Lower leg skin (tissue), 4 donors: ENCODE data around the gene FRY. TPM values are rescaled to one million over a fixed set of nuclear protein-coding genes. Genes with fewer than 3 reads are reported as not detected.

ENCODE experiments used
- DNase-seq, 2 donors: peaks; one replicate each; pipeline ENCODE4 v3.0.0-alpha.2; 2019; ENCODE audit warnings: low spot score in 2 of 2
- H3K4me3 ChIP-seq: fragments of 200-600 bp; sonication (generic); 2 replicates; pipeline ENCODE4 v1.5.1; 2017; ENCODE audit warnings: mild to moderate bottlenecking, low read depth; ENCODE audit not compliant: poor library complexity, severe bottlenecking
- CTCF ChIP-seq, 3 donors: fragments of 450-650 bp; IDR thresholded peaks; one replicate each; pipeline ENCODE4 v1.5.1; 2016; ENCODE audit warnings: antibody characterized with exemption in 3 of 3, mild to moderate bottlenecking in 3 of 3, moderate library complexity in 2 of 3
- POLR2A ChIP-seq, 2 donors: fragments of 450-650 bp; IDR thresholded peaks; one replicate each; pipeline ENCODE4 v1.6.1; 2016 to 2017; ENCODE audit warnings: antibody characterized with exemption in 2 of 2, mild to moderate bottlenecking in 1 of 2, moderate library complexity in 1 of 2
- WGBS, 2 donors: methylation state at CpG; one replicate each; pipeline ENCODE4 v1.1.5; 2018; 5-methylcytosine and 5-hydroxymethylcytosine counted together
- intact Hi-C: fragments of 100-400 bp; cut with DNase I; formaldehyde crosslinking; loops from one replicate; pipeline ENCODE4 v1.15.0; 2023; ENCODE audit warnings: low total_unique reads
- total RNA-seq, 4 donors: library from RNA; depleted of rRNA; stranded (reverse); fragments of >200 nt; gene quantifications; one replicate each; pipeline ENCODE4 v1.1.0, GENCODE V29; 2016

The FRY gene
- total RNA-seq, 4 donors from 2014 or later: 24.9 to 39.6 (median 35.9) TPM

GRCh38 chr13:32164622-32165268 lies 133.2 kb downstream of the FRY start:
- intact Hi-C loops: no loop called here
- no peak overlapping the region for H3K4me3 ChIP-seq
- TF ChIP-seq POLR2A (IDR thresholded peaks at IDR 0.05): no peak
- TF ChIP-seq CTCF (IDR thresholded peaks at IDR 0.05): no peak
- no peak for DNase-seq
- 69 to 78% methylated on average over 4 of the region's 4 CpGs for WGBS, 2 donors

- intact Hi-C loops: no loop called here
- TF ChIP-seq POLR2A (IDR thresholded peaks at IDR 0.05) (no peak), CTCF (IDR thresholded peaks at IDR 0.05) (no peak)
- DNase-seq: no peak
Observed at GRCh38 chr13:32165796-32166195, 134.2 kb downstream of the FRY start.

GRCh38 chr13:32168131-32168530 lies 136.6 kb downstream of the FRY start:
- DNase-seq: no peak
- H3K4me3 ChIP-seq: no peak overlapping the region
- WGBS, 2 donors: 88 to 90% methylated on average over 1 of the region's 1 CpG
- intact Hi-C loops: no loop called here
- TF ChIP-seq CTCF (IDR thresholded peaks at IDR 0.05) (no peak), POLR2A (IDR thresholded peaks at IDR 0.05) (no peak)

More at GRCh38 chr13:32165796-32166195, 134.2 kb downstream of the FRY start:
- H3K4me3 ChIP-seq: no peak overlapping the region
- 58 to 62% methylated on average over 5 of the region's 5 CpGs for WGBS, 2 donors

GRCh38 chr13:32170841-32171240 lies 139.3 kb downstream of the FRY start:
- WGBS, 2 donors: 93 to 94% methylated on average over 4 of the region's 4 CpGs
- no peak for TF ChIP-seq CTCF (IDR thresholded peaks at IDR 0.05)
- TF ChIP-seq POLR2A (IDR thresholded peaks at IDR 0.05): no peak
- H3K4me3 ChIP-seq: no peak overlapping the region
- intact Hi-C loops: no loop called here
- DNase-seq: no peak

GRCh38 chr13:32173881-32174280 lies 142.3 kb downstream of the FRY start:
- intact Hi-C loops: no loop called here
- TF ChIP-seq POLR2A (IDR thresholded peaks at IDR 0.05): no peak
- no peak for TF ChIP-seq CTCF (IDR thresholded peaks at IDR 0.05)
- no peak overlapping the region for H3K4me3 ChIP-seq
- 85 to 91% methylated on average over 1 of the region's 1 CpG for WGBS, 2 donors
- DNase-seq: no peak

- no peak for TF ChIP-seq CTCF (IDR thresholded peaks at IDR 0.05)
- no peak for TF ChIP-seq POLR2A (IDR thresholded peaks at IDR 0.05)
- H3K4me3 ChIP-seq: no peak overlapping the region
- intact Hi-C loops: no loop called here
- WGBS, 2 donors: 90 to 95% methylated on average over 1 of the region's 1 CpG
- DNase-seq: no peak
Observed at GRCh38 chr13:32174366-32174765, 142.8 kb downstream of the FRY start.
